NOMO-1 (cell line): ENCODE measurements around the gene DCST2.
"Not testable (repeated sequence)": the region's sequence is repeated elsewhere in the genome, so short reads cannot be mapped to it uniquely, and the experiment has no call there.

Experiments
- DNase-seq, 2 experiments: peaks; one replicate each; lab custom pipeline; 2025; ENCODE audit not compliant: unreplicated experiment in 2 of 2; lab: John Stamatoyannopoulos, UW

The DCST2 gene

GRCh38 chr1:154983776-154984466 lies 49.7 kb downstream of the DCST2 start:
- DNase-seq = no peak

DNA sequence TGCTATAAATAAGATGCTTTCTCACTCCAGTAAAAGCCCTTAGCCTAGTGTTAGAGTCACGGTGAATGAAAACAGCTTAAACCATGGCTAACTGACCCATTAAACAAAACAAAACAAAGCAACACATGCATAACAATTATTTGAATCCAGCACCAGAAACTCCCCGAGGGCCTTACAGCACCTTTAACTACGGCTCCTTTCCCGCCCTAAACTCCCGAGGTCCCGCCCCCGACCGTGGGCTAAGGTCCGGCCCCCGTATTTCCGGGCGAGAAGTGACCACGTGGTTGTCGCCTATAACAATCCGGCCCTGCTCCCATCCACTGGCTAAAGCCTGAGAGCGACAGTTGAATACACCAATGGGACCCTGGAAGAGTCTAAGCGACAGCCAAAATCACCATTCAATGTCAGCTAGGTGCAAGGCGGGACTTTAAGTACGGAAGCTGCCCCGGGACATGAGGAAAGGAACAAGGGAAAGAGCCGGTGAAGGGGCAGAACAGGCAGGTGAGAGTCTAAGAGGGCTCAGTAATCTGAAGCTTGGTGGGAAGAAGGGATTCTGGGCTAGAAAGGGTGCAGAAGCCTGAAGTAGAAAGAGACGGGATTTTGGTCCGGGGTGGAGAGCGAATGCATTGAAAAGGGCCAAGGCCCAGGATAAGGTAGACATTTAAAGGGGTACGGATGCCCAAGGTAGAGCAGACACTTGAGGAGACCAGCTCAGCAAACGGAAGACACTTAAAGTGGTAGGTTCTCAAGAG lies 50.5 kb downstream of the DCST2 start, which contains the start of gene FLAD1:
FLAD1 (plus strand) TSS at position 448 of the 752 bp plus-strand sequence. CDS start 351 bp downstream, outside the sequence.
- DNase-seq = peak; percentile 98 to 99

DNA sequence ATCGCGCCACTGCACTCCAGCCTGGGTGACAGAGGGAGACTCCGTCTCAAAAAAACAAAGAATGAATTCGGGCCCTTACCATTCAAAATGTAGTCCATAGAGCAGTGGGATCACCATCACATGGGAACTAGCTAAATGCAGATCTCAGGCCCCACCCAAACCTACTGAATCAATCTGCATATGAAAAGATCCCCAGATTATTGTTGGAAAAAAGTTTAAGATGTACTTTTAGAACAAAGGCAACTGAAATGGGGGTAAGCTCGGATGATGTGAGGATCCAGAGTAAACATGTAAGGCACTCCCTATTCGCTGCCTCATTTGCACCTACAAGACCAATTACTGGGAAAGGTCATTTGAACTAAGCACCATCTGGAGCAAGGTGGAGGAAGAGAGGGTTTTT lies 51.2 kb downstream of the DCST2 start:
- no peak for DNase-seq

DNA sequence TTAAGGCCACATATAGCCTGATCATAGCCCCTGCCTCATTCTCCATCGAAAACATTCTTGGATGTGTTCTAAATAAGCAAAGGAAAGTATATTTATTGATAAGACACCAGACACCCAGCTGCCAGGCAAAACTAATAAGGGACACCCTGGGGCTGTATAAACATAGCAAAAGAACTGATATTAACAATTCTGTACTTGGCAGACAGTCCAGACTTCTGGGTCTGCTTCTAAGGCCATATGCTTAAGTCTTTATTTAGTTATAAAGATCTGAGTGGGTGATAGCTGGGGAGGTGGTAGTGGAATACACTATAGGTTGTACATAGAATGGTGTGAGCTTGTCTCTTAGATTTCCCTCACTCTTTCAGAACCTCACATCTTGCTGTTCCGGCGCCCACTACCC lies 55.2 kb downstream of the DCST2 start:
- no peak for DNase-seq

- not testable (repeated sequence) for DNase-seq
Measured at GRCh38 chr1:154977762-154978161, 55.8 kb downstream of the DCST2 start.

GRCh38 chr1:154975409-154976059 lies 58.0 kb downstream of the DCST2 start:
- peak; percentile 46 to 67 for DNase-seq

DNA sequence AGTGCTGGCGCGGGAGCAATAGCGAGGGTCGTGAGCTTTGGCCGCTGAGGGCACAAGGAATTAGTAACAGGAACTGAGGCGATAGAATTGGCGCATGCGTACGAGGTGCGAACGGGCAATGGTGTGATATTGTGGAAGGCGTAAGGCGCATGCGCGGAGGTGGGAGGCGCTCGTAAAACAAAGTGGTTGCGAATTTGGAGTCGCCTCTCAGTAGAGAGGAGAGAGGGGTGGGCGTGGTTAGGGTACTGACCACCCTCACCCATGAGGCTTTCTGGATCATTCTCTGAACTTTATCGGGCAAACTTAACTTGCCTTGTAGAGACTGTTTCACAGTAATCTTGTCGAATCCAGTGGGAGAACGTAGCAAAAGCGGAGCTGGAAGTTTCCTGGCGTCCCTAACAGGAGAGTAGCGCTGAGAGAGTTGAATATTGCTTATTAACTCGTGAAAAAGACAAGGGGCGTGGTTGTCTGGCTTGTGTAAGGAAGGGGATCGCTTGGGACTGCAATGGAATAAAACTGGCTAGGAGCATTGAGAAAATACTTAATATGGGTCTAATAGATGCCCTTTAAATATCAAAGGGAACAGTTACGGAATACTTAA lies 58.7 kb downstream of the DCST2 start:
- peak; percentile 96 to 97 for DNase-seq

GRCh38 chr1:154974102-154974807 lies 59.3 kb downstream of the DCST2 start, which contains the start of gene CKS1B:
Gene CKS1B, plus strand, starts transcription at chr1:154974681. Its CDS starts 65 bp downstream, at chr1:154974746.
- peak; percentile 98 to 100 for DNase-seq

- DNase-seq = peak; percentile 88 to 94
Measured at GRCh38 chr1:154973344-154974101, 60.1 kb downstream of the DCST2 start.

DNA sequence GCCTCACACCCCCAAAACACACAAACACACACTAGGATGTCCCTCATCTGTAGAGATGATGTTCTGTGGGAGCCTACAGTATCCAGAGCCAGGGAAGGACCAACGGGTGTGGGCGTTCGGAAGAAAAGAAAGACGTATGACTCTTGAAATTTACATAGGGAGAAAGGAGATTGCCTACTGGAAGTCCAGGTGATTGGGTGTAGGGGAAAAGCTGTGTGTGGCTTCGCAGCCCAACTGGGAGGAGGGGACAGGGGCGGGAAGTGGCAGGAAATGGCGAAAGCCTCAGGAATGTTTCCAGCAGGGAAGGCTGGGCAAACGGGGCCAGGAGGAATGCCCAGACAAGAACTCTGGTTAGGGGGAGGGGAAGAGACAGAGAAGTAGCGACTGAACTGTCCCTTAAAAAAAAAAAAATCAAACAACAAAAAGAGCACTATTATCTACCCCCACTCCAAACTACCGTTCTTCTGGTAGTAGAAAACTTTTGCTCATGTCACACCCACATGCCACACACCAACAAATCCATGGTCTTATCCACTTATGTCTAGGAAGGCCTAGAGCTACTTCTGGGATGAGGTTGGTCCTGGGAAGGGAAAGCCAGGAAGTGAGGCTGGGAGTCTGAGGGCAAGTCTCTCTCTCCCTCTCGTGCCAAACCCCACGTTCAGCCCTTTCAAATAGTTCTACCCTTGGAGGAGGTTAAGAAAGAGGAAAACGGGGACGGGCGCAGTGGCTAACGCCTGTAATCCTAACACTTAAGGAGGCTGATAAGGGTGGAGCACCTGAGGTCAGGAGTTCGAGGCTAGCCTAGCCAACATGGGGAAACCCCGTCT lies 60.9 kb downstream of the DCST2 start:
- DNase-seq = no peak

DNA sequence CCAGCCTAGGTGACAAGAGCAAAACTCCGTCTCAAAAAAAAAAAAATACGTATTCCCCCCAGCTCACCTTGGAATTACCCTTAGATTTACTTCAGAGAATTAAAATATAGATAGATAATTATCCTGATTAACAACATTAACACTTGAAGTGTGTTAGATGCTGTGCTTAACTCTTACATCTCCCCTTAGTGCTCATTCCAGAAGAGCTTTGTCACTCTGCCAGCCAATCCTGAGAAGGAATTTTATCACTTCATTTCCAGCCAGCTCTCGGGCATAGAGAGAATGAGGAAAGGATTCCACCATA lies 61.4 kb downstream of the DCST2 start:
- no peak for DNase-seq

DNA sequence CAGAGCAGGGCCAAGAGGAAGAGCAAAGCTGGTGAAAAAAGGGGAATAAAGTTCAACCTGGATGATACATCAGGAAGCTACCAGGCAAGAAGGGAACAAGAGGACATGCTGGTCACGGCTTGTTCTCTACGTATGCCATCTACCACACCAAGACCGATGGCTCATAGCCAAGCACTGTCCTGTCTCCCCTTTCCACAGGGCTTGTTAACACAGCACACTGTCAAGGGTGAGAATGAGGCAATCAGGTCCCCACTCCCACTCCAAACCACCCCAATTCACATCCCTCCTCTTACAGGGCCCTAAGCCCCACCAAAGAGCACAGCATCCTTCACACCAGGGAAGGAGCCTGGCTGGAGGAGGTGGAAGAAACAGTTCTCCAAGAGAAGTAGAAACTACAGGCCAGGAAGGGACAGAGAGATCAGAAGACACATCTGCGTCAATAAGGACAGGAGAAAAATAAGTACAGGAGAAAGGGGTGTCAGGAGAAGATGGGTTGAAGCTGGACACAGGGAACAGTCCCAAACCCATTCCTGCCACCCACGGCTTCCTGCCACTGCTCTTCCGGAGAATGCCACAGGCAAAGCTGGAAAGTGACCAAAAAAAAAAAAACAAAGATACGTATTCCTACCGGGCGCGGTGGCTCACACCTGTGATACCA lies 62.1 kb downstream of the DCST2 start:
- DNase-seq = no peak

GRCh38 chr1:154970631-154971340 lies 62.8 kb downstream of the DCST2 start, which contains the start of gene SHC1:
Gene SHC1, minus strand, starts transcription at chr1:154970747. Its CDS starts 221 bp downstream, at chr1:154970526.
- no peak for DNase-seq

GRCh38 chr1:154969860-154970452 lies 63.6 kb downstream of the DCST2 start:
- no peak for DNase-seq

GRCh38 chr1:154969246-154969645 lies 64.3 kb downstream of the DCST2 start:
- DNase-seq = no peak

GRCh38 chr1:154968731-154969130 lies 64.8 kb downstream of the DCST2 start:
- DNase-seq = no peak
